HL-60/S4 (cell line): Measurements from ENCODE around the gene MAGEB4.

Source experiments
- in situ Hi-C: fragments of 300-500 bp; cut with MboI; formaldehyde crosslinking; loops from 2 replicates; pipeline ENCODE4 v1.14.3; 2022; ENCODE audit warnings: low sequenced_read_pairs

The MAGEB4 gene

DNA sequence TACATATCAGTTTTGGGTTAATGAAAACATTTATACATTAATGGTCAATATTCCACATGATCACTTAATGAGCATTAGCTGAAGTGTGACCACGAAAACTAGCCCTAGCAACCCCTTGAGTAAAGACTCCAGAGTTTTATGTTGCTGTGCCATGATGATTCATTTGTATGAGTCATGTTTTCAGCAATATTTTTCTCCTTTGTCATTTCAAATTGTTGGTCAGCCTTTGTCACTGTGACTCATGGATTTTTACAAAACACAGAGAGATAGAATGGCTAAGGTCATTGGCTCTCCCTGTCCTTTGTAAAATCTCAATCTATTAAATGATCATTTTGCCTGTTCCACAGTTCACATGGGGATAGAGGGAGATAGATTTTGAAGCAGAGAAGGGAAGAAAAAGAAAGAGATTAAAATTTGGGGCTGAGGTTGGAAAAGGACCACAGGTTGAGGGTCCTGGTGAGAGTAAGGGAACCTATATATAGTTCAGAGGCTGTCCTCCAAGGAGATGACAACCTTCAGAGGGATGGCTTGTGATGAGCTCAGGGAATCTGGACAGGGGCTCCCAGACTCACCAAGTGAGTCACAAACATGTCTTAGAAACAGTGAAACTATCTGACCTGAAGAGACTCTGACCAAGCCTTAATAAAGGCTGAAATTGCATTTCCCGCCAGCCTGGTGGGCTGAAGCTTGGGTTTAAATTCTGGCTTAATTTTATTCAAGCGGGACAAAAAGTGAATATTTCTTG lies 41.8 kb downstream of the MAGEB4 start:
- in situ Hi-C loops: no loop called here
